Measurements from ENCODE around the gene SH3PXD2A. TPM values are rescaled to one million over a fixed set of nuclear protein-coding genes. Genes with fewer than 3 reads are reported as not detected.

Gene SH3PXD2A
- total RNA-seq, 1 donor from 2014 or later: 38.6 TPM

- Mint-ChIP-seq H3K9me3 (no peaks in the 10 kb centered on the region), H3K36me3 (no peaks in the 10 kb centered on the region), H3K4me1 (ENCODE audit: unreplicated experiment) (peaks cover 44% of the 10 kb centered on the region), H3K27ac (peak overlapping the region; percentile 59), H3K27me3 (peaks cover 10% of the 10 kb centered on the region), H3K4me3 (peak overlapping the region; percentile 84)
- no peak for DNase-seq (ENCODE audit: extremely low spot score, unreplicated experiment)
- no peak for TF ChIP-seq CTCF (conservative IDR thresholded peaks at IDR 0.05)
Observed at GRCh38 chr10:103856797-103857170, 1.4 kb upstream of the SH3PXD2A start.

- peak overlapping the region; percentile 59 for H3K27ac Mint-ChIP-seq
- H3K4me3 Mint-ChIP-seq: peak overlapping the region; percentile 84
- no peaks in the 10 kb centered on the region for H3K9me3 Mint-ChIP-seq
- H3K27me3 Mint-ChIP-seq: peaks cover 10% of the 10 kb centered on the region
- no peak for DNase-seq (ENCODE audit: extremely low spot score, unreplicated experiment)
- no peak for TF ChIP-seq CTCF (conservative IDR thresholded peaks at IDR 0.05)
- no peaks in the 10 kb centered on the region for H3K36me3 Mint-ChIP-seq
- H3K4me1 Mint-ChIP-seq (ENCODE audit: unreplicated experiment): peaks cover 49% of the 10 kb centered on the region
Observed at GRCh38 chr10:103855852-103856796, 748 bp upstream of the SH3PXD2A start.

GRCh38 chr10:103854686-103855391 lies 537 bp downstream of the SH3PXD2A start:
- peak; percentile 50 for TF ChIP-seq CTCF (conservative IDR thresholded peaks at IDR 0.05)
- H3K4me1 Mint-ChIP-seq (ENCODE audit: unreplicated experiment): peaks cover 61% of the 10 kb centered on the region
- no peaks in the 10 kb centered on the region for H3K36me3 Mint-ChIP-seq
- no peaks in the 10 kb centered on the region for H3K9me3 Mint-ChIP-seq
- DNase-seq (ENCODE audit: extremely low spot score, unreplicated experiment): no peak
- H3K27me3 Mint-ChIP-seq: peaks cover 7% of the 10 kb centered on the region
- H3K27ac Mint-ChIP-seq: peak overlapping the region; percentile 73
- peak overlapping the region; percentile 93 for H3K4me3 Mint-ChIP-seq

GRCh38 chr10:103854265-103854685 lies 1.1 kb downstream of the SH3PXD2A start:
- peak; percentile 19 for TF ChIP-seq CTCF (conservative IDR thresholded peaks at IDR 0.05)
- peak overlapping the region; percentile 73 for H3K27ac Mint-ChIP-seq

GRCh38 chr10:103853428-103854264 lies 1.7 kb downstream of the SH3PXD2A start:
- H3K27ac Mint-ChIP-seq: peak overlapping the region; percentile 73
- H3K9me3 Mint-ChIP-seq: no peaks in the 10 kb centered on the region
- H3K4me3 Mint-ChIP-seq: peak overlapping the region; percentile 93
- H3K27me3 Mint-ChIP-seq: peaks cover 8% of the 10 kb centered on the region
- peaks cover 54% of the 10 kb centered on the region for H3K4me1 Mint-ChIP-seq (ENCODE audit: unreplicated experiment)
- no peak for DNase-seq (ENCODE audit: extremely low spot score, unreplicated experiment)
- TF ChIP-seq CTCF (conservative IDR thresholded peaks at IDR 0.05): no peak
- H3K36me3 Mint-ChIP-seq: peaks cover under 1% of the 10 kb centered on the region

More at GRCh38 chr10:103854265-103854685, 1.1 kb downstream of the SH3PXD2A start:
- no peaks in the 10 kb centered on the region for H3K36me3 Mint-ChIP-seq
- no peaks in the 10 kb centered on the region for H3K9me3 Mint-ChIP-seq
- H3K27me3 Mint-ChIP-seq: peaks cover 7% of the 10 kb centered on the region
- peak overlapping the region; percentile 93 for H3K4me3 Mint-ChIP-seq
- DNase-seq (ENCODE audit: extremely low spot score, unreplicated experiment): no peak
- peaks cover 58% of the 10 kb centered on the region for H3K4me1 Mint-ChIP-seq (ENCODE audit: unreplicated experiment)

All from type B pancreatic cell (in vitro differentiated cells).